GM18861 (cell line): ENCODE data around the gene XRCC5.

Source experiments
- ATAC-seq: cut with Tn5 transposase; IDR thresholded peaks from one replicate; pipeline ENCODE4 v1.9.1; 2021; ENCODE audit not compliant: unreplicated experiment

XRCC5 gene

DNA sequence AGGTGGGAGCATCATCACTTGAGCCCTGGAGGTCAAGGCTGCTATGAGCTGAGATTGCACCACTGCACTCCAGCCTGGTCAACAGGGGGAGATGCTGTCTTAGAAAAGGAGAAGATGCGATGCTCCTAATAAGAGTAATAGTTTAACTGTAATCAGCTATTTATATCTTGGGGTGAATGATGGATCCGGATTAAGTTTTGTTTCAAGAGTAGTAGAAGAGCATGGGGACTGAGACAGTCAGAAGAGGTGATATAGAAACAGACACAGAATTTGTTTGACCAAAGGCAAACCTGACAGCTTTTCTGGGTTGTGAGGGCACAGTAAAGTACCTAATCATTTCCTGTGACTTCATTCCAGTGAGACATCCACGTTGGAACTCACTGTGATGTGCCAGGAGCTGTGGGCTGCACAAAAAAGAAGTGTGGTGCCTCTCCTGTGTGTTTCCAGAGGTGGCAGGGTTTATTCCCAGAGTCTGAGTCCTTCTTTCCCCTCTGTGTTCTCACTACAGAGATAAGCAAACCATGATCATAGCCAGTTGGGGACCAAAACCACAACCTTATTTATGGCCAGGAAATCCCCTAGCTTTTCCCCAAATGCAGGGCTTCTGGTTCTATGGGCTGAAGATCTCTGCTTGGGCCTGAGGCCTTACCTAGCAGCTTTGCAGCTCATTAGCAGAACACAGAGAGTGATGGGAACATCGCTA lies 113.7 kb downstream of the XRCC5 start:
- peak; percentile 71 for ATAC-seq

- ATAC-seq: no peak
These were observed 115.2 kb downstream of the XRCC5 start for GRCh38 chr2:216224388-216224787.

- no peak for ATAC-seq
These were observed 120.2 kb downstream of the XRCC5 start for GRCh38 chr2:216229277-216229914.

DNA sequence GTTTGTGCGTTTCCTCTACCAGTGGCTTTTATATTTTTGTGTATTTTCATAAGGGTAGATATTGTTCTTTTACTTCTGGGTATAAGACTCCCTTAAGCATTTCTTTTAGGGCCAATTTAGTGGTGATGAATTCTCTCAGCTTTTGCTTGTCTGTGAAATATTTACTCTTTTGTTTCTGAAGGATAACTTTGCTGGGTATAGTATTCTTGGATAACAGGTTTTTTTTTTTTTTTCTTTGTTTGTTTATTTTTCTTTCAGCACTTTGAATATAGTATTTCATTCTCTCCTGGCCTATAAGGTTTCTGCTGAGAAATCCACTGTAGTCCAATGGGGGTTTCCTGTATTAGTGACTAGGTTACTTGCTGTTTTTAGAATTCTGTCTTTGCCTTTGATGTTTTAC lies 122.7 kb downstream of the XRCC5 start:
- no peak for ATAC-seq

- no peak for ATAC-seq
These were observed 123.6 kb downstream of the XRCC5 start for GRCh38 chr2:216232721-216233120.

DNA sequence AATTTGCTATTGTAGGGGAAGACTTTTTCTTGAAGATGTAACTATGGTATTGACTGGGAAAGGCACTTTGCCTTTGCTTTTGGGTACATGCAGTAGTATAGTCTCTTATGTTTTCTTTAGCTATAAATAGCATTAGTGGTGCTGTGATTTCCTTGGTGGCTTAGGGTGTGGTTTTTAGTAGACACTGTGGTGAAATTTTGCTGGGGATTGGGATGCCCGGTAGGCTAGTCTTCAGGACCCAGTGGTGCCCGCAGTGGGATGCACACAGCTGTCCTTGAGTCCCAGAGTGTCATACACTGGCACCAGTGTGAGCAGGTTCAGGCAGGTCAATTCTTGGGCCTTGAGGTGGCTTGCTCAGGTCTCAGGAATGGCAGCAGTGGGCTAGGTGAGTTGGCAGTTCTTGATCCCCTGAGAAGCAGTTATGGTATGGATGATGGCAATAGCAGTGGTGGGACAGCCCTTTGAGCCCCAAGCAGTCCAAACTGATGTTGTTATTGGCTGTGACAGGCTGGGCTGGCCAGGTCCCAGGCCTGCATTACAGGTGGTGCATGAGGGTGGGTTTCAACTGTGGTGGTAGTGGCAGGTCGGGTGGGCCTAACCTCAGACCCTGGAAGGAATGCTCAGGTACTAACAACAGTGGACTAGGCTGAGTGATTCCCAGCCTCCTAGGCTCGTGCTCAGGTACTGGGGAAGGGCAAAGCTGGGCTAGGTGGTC lies 124.3 kb downstream of the XRCC5 start:
- ATAC-seq: no peak

GRCh38 chr2:216234106-216234505 lies 125.0 kb downstream of the XRCC5 start:
- no peak for ATAC-seq

DNA sequence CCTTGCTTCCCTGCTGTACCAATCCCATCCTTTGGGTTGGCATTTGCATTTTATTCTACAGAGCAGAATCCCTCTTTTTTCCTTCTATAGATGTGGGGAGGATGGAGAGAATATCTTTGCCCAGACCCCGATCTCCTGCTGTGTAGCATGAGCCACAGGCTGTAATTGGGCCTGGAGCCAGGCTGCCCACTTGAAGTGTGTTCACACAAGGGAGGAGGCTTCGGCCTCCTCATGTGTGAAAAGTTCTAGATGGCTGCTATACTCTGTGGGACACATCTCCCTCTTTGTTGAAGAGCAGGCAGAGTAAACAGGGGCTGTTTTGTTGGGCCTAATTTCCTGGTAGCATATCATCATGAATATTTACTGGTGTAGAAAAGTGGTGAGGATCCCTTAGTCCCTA lies 126.3 kb downstream of the XRCC5 start:
- ATAC-seq: no peak

DNA sequence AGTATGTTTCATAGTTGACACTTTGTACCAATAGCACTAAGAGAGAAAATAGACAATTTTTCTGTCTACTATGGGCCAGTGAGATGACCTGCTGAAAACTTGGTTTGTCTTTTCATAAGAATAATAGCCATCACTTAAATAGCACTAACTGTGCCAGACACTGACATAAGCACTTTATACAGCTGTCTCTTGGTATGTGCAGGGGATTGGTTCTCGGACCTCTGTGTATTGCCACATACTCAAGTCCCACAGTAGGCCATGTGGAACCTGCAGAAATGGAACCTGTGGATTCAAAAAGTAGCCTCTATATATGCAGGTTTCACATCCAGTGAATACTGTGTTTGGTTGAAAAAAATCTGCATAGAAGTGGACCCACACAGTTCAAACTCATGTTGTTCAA lies 126.7 kb downstream of the XRCC5 start:
- ATAC-seq: no peak

DNA sequence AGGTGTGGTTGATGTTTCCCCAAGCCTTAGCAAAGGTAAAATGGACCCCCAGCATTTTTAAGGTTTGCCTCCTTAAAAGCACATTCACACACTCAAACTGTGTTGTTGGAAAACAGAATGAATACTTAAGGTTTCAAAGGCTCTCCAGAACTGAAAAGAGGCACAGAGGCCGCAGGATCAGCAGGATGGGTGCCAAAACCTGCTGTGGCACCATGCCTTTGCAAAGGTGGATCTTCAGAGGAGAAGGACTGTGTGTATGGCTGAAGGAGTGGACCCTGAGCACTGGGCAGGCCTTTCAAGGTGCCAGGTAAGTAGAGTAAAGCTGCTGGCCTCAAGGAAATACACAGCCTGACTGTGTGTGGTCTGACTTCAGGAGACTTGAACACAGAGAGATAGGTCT lies 127.3 kb downstream of the XRCC5 start:
- ATAC-seq: no peak

GRCh38 chr2:216242365-216242764 lies 133.2 kb downstream of the XRCC5 start:
- ATAC-seq: no peak

- ATAC-seq: no peak
These were observed 133.9 kb downstream of the XRCC5 start for GRCh38 chr2:216243026-216243425.

GRCh38 chr2:216245391-216245975 lies 136.3 kb downstream of the XRCC5 start:
- ATAC-seq: no peak

GRCh38 chr2:216246766-216247165 lies 137.6 kb downstream of the XRCC5 start:
- no peak for ATAC-seq
